Mesenchymal stem cell (in vitro differentiated cells and primary cell): ENCODE measurements around the gene AAGAB.
"Not testable (repeated sequence)": the region's sequence is repeated elsewhere in the genome, so short reads cannot be mapped to it uniquely, and the experiment has no call there.

ENCODE experiments used
- DNase-seq: peaks from one replicate; pipeline ENCODE4 v3.0.0-alpha.2; 2013
- H2AFZ ChIP-seq: one replicate; pipeline ENCODE4 v1.6.1; 2013; ENCODE audit warnings: low read depth, mild to moderate bottlenecking, control low read depth, inconsistent platforms, low read length, moderate library complexity
- H2AK5ac ChIP-seq: 2 replicates; pipeline ENCODE4 v1.6.1; 2013; ENCODE audit warnings: low read length, moderate library complexity, mild to moderate bottlenecking, inconsistent platforms; ENCODE audit not compliant: severe bottlenecking
- H2BK120ac ChIP-seq: one replicate; pipeline ENCODE4 v1.6.1; 2013; ENCODE audit warnings: low read depth, mild to moderate bottlenecking, inconsistent platforms, low read length, moderate library complexity
- H2BK12ac ChIP-seq, 2 experiments: one replicate each; pipeline ENCODE4 v1.6.1; 2013; ENCODE audit warnings: inconsistent platforms in 2 of 2, low read length in 2 of 2, mild to moderate bottlenecking in 2 of 2, moderate library complexity in 2 of 2, control low read depth in 1 of 2
- H2BK15ac ChIP-seq: one replicate; pipeline ENCODE4 v1.6.1; 2013; ENCODE audit warnings: mild to moderate bottlenecking, low read depth, inconsistent platforms; ENCODE audit not compliant: poor library complexity, severe bottlenecking
- H2BK5ac ChIP-seq: 2 replicates; pipeline ENCODE4 v1.6.1; 2013; ENCODE audit warnings: low read depth, mild to moderate bottlenecking, low read length, control low read depth, inconsistent platforms; ENCODE audit not compliant: poor library complexity, severe bottlenecking
- H3K14ac ChIP-seq, 2 experiments: one replicate each; pipeline ENCODE4 v1.6.1; 2013; ENCODE audit warnings: inconsistent platforms in 2 of 2, low read length in 2 of 2, control low read depth in 1 of 2, mild to moderate bottlenecking in 1 of 2, moderate library complexity in 1 of 2
- H3K18ac ChIP-seq, 2 experiments: one replicate each; pipeline ENCODE4 v1.6.1; 2013; ENCODE audit warnings: inconsistent platforms in 2 of 2, low read length in 2 of 2, control low read depth in 1 of 2, low read depth in 1 of 2, mild to moderate bottlenecking in 1 of 2
- H3K23ac ChIP-seq, 2 experiments: one replicate each; pipeline ENCODE4 v1.6.1; 2013; ENCODE audit warnings: inconsistent platforms in 2 of 2, low read length in 2 of 2, mild to moderate bottlenecking in 2 of 2, moderate library complexity in 2 of 2, control low read depth in 1 of 2
- H3K27ac ChIP-seq: 2 replicates; pipeline ENCODE4 v1.5.1; 2013; ENCODE audit warnings: mild to moderate bottlenecking, moderate library complexity, low read length, control low read depth, inconsistent platforms; ENCODE audit not compliant: poor library complexity, severe bottlenecking
- H3K27me3 ChIP-seq, 2 experiments: 2 replicates each; pipeline versions ENCODE4 v1.6.1 to v1.7.0; 2013; ENCODE audit warnings: low read length in 2 of 2, mild to moderate bottlenecking in 2 of 2, moderate library complexity in 2 of 2, control low read depth in 1 of 2, inconsistent platforms in 1 of 2; ENCODE audit not compliant: control insufficient read depth in 1 of 2, insufficient read depth in 1 of 2
- H3K36me3 ChIP-seq, 2 experiments: 2 replicates each; pipeline versions ENCODE4 v1.6.1 to v1.7.0; 2013; ENCODE audit warnings: low read length in 2 of 2, control low read depth in 1 of 2, inconsistent platforms in 1 of 2, low read depth in 1 of 2, mild to moderate bottlenecking in 1 of 2; ENCODE audit not compliant: insufficient read depth in 2 of 2, control insufficient read depth in 1 of 2
- H3K4ac ChIP-seq, 2 experiments: one replicate each; pipeline ENCODE4 v1.6.1; 2013; ENCODE audit warnings: inconsistent platforms in 2 of 2, low read length in 2 of 2, mild to moderate bottlenecking in 2 of 2, moderate library complexity in 2 of 2, control low read depth in 1 of 2, low read depth in 1 of 2
- H3K4me1 ChIP-seq: 2 replicates; pipeline ENCODE4 v1.6.1; 2013; ENCODE audit warnings: low read depth, low read length, control low read depth; ENCODE audit not compliant: control insufficient read depth, insufficient read depth
- H3K4me2 ChIP-seq: 2 replicates; pipeline ENCODE4 v1.6.1; 2013; ENCODE audit warnings: low read length, mild to moderate bottlenecking, inconsistent platforms; ENCODE audit not compliant: poor library complexity, severe bottlenecking
- H3K4me3 ChIP-seq, 2 experiments: 2 replicates each; pipeline versions ENCODE4 v1.5.1 to v1.7.0; 2013; ENCODE audit warnings: low read length in 2 of 2, mild to moderate bottlenecking in 2 of 2, control low read depth in 1 of 2, low read depth in 1 of 2; ENCODE audit not compliant: insufficient read depth in 1 of 2
- H3K79me1 ChIP-seq: replicated peaks from 2 replicates; pipeline ENCODE4 v1.6.1; 2013; ENCODE audit warnings: mild to moderate bottlenecking, control low read depth, low read length, inconsistent platforms; ENCODE audit not compliant: poor library complexity, severe bottlenecking
- H3K9ac ChIP-seq: 2 replicates; pipeline ENCODE4 v1.7.0; 2013; ENCODE audit warnings: mild to moderate bottlenecking, low read length, moderate library complexity
- H3K9me3 ChIP-seq: 2 replicates; pipeline ENCODE4 v1.7.0; 2013; ENCODE audit warnings: mild to moderate bottlenecking, low read length; ENCODE audit not compliant: control insufficient read depth
- H4K8ac ChIP-seq: one replicate; pipeline ENCODE4 v1.6.1; 2013; ENCODE audit warnings: inconsistent platforms, mild to moderate bottlenecking, low read length, moderate library complexity
- H4K91ac ChIP-seq: one replicate; pipeline ENCODE4 v1.6.1; 2013; ENCODE audit warnings: mild to moderate bottlenecking, low read length, inconsistent platforms
- WGBS: methylation state at CpG from one replicate; pipeline ENCODE4 v1.1.7; 2013; ENCODE audit warnings: mixed read lengths; 5-methylcytosine and 5-hydroxymethylcytosine counted together

Gene AAGAB

GRCh38 chr15:67259806-67260205, 5.3 kb upstream of the AAGAB start:
- Histone ChIP-seq H3K27ac (no peak overlapping the region), H2BK12ac (no peak overlapping the region), H2AK5ac (no peak overlapping the region), H3K4ac (no peak overlapping the region), H3K23ac (no peak overlapping the region), H2BK15ac (no peak overlapping the region), H3K4me1 (no peaks in the 10 kb centered on the region), H3K9me3 (no peaks in the 10 kb centered on the region), H3K18ac (no peak overlapping the region), H2BK120ac (no peak overlapping the region), H2AFZ (no peak overlapping the region), H4K91ac (no peak overlapping the region), H3K9ac (no peak overlapping the region), H2BK5ac (no peak overlapping the region), H4K8ac (no peak overlapping the region), H3K79me1 (no peaks in the 10 kb centered on the region), H3K27me3 (no peaks in the 10 kb centered on the region), H3K4me3 (no peak overlapping the region), H3K4me2 (no peak overlapping the region), H3K36me3 (no peaks in the 10 kb centered on the region), H3K14ac (no peak overlapping the region)
- DNase-seq: no peak

DNA sequence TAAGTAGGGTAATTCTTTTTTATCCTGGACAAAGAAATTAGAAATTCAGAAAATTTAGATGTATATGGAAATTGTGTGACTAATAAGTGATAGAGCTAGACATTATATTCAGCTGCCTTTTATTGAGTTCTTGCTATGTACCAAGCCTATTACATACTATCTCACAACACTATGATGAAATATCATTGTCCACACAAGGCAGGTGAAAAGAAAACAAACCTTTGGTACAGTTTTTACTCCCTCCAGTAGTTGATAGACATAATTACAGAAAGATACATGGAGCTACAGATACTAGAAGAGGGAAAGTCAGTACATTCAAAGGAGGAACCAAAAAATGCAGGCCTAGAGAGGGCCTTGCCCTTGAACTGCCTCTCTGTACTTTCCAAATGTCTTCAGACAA, 4.9 kb upstream of the AAGAB start:
- no peak overlapping the region for H4K8ac ChIP-seq
- no peaks in the 10 kb centered on the region for H3K36me3 ChIP-seq
- no peak overlapping the region for H3K18ac ChIP-seq
- no peak overlapping the region for H2AFZ ChIP-seq
- no peak overlapping the region for H2AK5ac ChIP-seq
- no peak overlapping the region for H3K27ac ChIP-seq
- H3K4me1 ChIP-seq: no peaks in the 10 kb centered on the region
- no peak overlapping the region for H2BK5ac ChIP-seq
- H2BK120ac ChIP-seq: no peak overlapping the region
- H2BK12ac ChIP-seq: no peak overlapping the region
- H3K27me3 ChIP-seq: no peaks in the 10 kb centered on the region
- H3K23ac ChIP-seq: no peak overlapping the region
- H3K9me3 ChIP-seq: no peaks in the 10 kb centered on the region
- H3K79me1 ChIP-seq: no peaks in the 10 kb centered on the region
- no peak for DNase-seq
- no peak overlapping the region for H3K4ac ChIP-seq
- no peak overlapping the region for H3K4me3 ChIP-seq
- H3K14ac ChIP-seq: no peak overlapping the region
- no peak overlapping the region for H3K9ac ChIP-seq
- H2BK15ac ChIP-seq: no peak overlapping the region
- no peak overlapping the region for H4K91ac ChIP-seq
- H3K4me2 ChIP-seq: no peak overlapping the region

- not testable (repeated sequence) for H3K14ac ChIP-seq, H3K79me1 ChIP-seq, H4K8ac ChIP-seq, H3K9ac ChIP-seq, H2BK120ac ChIP-seq, H3K27ac ChIP-seq, H3K27me3 ChIP-seq, H2AK5ac ChIP-seq, H3K18ac ChIP-seq, H3K4me1 ChIP-seq, H4K91ac ChIP-seq, H2BK12ac ChIP-seq, H2BK5ac ChIP-seq, H2BK15ac ChIP-seq, H3K9me3 ChIP-seq, H3K4me2 ChIP-seq, H3K4ac ChIP-seq, H3K23ac ChIP-seq, DNase-seq, H3K36me3 ChIP-seq, H3K4me3 ChIP-seq, H2AFZ ChIP-seq
- 94% methylated on average over 3 of the region's 3 CpGs for WGBS
These were observed 4.0 kb upstream of the AAGAB start for GRCh38 chr15:67258412-67258811.

DNA sequence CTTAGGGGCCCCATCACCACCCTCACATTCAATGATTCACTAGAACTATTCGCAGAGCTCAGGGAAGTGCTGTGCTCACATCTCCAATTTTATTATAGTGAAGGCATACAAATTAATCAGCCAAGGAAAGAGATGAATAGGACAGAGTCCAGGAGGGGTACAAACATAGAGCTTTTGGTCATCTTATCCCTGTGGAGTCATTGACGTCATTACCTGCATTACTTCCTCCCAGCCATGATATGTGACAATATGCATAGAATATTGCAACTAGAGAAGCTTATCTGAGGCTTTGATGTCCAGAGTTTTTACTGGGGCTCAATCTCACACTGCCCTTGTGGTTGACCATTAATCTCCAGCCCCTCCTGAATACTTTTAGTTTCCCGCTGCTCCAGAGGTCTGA, 1.6 kb upstream of the AAGAB start:
- no peak overlapping the region for H4K91ac ChIP-seq
- no peak overlapping the region for H2BK12ac ChIP-seq
- peaks cover 7% of the 10 kb centered on the region for H3K4me1 ChIP-seq
- H2AK5ac ChIP-seq: no peak overlapping the region
- H3K4me2 ChIP-seq: no peak overlapping the region
- no peaks in the 10 kb centered on the region for H3K27me3 ChIP-seq
- no peak overlapping the region for H2BK15ac ChIP-seq
- no peak overlapping the region for H2BK120ac ChIP-seq
- no peak overlapping the region for H3K4ac ChIP-seq
- WGBS: 89% methylated on average over 3 of the region's 3 CpGs
- no peak overlapping the region for H3K27ac ChIP-seq
- no peaks in the 10 kb centered on the region for H3K79me1 ChIP-seq
- H3K9me3 ChIP-seq: no peaks in the 10 kb centered on the region
- no peak overlapping the region for H3K23ac ChIP-seq
- no peaks in the 10 kb centered on the region for H3K36me3 ChIP-seq
- H3K14ac ChIP-seq: no peak overlapping the region
- no peak overlapping the region for H2AFZ ChIP-seq
- no peak overlapping the region for H3K18ac ChIP-seq
- no peak overlapping the region for H3K9ac ChIP-seq
- no peak overlapping the region for H4K8ac ChIP-seq
- no peak for DNase-seq
- no peak overlapping the region for H2BK5ac ChIP-seq
- H3K4me3 ChIP-seq: no peak overlapping the region
